NCI-H345 (cell line): ENCODE results near the gene BNIP3.
"Not testable (repeated sequence)": the region's sequence is repeated elsewhere in the genome, so short reads cannot be mapped to it uniquely, and the experiment has no call there.

Experiments used
- DNase-seq: peaks from one replicate; lab custom pipeline; 2025; lab: John Stamatoyannopoulos, UW

The BNIP3 gene

DNA sequence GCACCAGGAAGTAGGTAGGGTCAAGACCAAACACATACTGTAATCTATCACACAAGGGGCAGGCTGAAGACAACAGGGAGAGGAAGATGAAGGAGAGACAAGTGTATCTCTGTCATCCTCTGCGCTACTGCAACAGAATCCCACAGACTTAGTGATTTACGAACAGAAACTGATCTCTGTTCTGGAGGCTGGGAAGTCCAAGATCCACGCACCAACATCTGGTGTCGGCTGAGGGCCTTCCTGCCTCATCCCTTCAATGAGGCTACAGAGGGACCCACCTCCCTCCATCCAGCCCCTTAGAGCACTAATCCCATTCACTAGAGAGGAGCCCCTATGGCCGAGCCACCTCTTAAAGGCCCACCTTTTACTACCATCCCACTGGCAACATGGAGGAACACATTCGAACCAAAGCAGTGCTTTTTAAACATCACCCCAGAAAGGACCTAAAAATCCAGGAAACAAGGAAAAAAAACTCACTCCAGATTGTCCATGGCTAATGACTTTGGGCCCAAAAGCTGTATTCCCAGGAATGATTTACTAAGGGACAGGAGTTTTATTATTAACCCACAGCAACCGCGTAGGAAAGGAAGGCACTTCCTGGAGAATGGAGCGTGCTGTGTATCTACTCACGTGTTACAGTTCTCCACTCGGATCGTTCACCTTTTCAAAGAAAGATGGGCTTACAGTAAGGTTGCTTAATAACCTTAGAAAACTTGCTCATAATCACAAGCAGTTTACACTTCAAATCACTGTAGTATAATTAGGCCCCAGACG, 4.2 kb downstream of the BNIP3 start:
- DNase-seq = no peak

DNA sequence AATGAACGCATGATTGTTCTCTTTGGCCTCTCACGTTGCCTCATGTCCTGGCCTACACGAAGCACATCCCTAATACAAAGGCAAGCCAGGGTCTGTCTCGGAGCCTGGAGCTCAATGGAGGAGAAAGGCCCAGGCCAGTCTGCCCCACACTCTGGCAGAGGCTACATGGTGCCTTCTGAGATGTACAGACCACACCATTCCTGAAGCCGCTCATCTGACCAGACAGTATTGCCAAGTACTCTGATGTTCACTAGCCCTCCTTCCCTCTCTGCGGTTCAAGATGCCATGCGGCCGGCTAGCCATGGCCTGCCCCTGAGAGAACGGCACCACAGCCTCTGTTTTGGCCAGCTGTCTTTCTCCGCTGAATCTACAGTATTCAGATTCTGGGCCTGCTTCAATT, 5.9 kb downstream of the BNIP3 start:
- DNase-seq = no peak

DNA sequence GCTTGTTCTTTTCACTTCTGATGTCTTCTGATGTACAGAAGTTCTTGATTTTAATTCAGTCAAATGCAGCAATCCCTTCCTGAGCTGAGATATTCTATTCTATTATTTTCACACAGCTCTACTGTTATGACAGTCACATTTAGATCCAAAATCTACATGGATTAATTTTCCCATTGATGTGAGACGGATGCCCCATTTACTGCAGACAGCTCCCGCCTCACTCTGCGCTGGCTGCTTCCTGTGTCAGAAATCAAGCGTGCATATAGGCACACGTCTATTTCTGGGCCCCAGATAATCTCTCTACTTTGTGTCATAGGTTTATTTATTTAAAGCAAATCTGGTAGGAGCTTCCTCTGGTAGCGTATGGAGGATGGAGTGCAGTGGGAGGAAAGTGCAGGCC, 6.7 kb downstream of the BNIP3 start:
- DNase-seq = no peak

DNA sequence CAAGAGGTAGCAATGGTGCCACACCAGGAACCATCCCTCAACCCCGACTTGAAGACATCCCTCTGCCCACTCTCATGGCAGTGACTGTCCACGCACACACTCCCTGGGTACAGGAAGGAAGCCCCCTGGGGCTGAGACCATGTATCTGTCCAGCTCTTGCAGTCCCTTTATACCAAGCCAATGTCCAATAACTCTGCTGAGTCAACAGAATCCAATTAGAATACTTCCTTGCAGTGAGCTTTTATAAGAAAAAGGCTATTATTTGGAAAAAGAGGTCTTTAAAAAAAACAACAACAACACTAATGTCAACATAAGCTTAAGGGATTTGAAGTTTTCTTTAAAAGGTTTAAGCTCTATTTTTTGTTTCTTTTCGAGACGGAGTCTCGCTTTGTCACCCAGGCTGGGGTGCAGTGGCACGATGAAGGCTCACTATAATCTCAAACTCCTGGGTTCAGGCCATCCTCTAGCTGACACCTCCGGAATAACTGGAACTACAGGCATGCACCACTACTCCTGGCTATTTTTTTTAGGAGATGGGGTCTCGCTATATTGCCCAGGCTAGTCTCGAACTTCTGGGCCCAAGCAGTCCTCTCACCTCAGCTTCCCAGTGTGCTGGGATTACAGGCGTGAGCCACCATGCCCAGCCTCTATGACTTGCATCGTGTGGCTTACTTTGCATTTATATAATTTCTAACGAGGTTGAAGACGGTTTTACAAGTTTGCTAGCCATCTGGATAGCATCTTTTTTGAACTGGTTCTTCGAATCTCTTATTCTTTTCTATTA, 7.5 kb downstream of the BNIP3 start:
- DNase-seq = no peak

DNA sequence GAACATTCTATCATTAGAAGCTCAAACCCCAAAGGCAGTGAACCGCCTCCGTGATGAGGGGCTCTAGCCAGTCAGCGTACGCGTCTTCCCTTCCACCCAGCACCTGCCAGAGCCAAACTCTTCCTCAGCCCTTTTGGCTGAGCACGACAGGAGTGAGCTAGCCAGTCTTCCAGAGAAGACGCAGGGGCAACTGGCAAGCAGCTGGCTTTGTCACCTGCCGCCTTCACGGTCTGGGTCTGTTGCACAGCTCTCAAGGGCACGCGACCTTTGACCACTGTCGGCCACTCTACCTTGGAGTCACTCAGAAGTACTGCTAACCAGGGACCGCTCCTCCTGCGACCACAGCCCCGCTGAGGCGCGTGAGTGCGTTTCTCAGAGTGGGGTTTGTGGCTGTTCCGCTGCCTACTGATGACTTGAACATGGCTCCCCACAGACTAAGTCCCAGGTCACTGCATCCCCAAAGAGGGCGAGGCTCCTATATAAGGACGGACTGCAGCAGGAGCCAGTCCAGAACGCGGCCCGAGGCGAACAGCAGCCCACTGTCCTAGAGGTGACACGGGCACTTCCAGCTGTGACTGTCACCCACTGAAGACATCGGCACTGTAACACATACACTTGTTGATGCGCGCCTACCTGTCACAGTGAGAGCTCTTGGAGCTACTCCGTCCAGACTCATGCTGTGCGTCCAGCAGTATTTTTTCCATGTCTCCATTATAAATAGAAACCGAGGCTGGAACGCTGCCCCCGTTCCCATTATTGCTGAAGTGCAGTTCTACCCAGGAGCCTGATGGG, 8.4 kb downstream of the BNIP3 start:
- no peak for DNase-seq

DNA sequence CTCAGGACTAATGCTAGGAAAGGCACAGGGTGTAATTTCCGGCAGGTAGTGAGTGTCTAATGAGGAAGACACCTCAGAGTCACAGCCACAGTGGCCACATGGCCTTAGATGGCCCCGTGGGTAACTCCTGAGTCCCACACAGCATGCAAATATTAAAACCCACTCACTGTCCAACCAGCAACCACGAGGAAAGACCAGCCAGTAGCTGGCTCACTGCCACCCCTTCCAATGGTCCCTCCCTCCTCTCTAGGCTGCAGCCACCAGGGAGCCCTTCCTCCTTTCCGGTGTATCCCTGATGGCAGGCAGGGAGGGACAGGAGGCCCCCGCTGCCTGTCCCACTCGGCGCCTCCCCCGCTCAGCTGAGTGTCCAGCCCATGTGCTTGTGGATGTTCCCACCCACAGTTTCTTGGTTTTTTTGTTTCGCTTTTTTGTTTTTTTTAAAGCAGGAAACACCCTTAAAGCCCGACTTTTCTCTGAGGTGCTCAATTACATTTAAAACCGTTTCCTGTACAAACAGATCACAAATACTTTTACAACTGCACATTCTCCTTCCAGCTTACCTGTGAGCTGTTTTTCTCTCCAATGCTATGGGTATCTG, 9.2 kb downstream of the BNIP3 start:
- no peak for DNase-seq

DNA sequence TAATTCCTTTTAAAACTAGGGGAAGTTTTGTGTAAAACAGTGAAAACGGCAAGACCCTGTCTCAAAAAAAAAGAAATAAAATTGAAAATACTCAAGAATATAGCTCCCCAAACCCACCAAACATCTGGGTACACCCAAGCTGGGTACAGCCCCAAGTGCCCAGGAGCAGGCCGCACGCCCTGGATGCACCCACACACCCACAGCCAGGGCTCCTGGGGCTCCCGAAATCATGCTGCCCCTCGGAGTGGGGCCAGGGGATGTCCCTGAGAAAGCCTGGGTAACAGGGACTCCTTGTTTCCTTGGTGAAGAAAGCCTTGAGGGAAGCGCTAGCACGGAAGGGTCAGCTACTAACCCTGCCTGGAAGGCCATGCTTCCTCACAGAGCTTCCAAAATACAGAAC, 10.1 kb downstream of the BNIP3 start:
- no peak for DNase-seq

DNA sequence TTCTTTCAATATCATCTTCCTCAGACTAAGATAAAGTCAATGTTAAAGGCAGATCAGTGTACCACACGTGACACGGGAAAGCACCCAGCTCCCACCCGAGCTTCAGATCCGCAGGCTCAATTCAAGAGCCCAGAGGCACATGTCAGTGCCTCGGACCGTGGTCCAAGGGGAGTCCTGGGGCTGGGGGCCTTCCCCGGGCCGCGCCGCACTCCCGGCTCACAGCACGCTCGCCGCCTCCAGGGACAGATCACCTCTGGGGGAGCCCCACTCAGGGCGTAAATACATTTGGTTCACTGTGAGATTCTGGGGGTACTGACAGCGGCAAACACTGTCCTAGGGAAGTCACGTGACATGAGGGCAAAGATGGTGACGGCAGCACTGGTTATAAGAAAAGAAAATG, 10.8 kb downstream of the BNIP3 start:
- no peak for DNase-seq

DNA sequence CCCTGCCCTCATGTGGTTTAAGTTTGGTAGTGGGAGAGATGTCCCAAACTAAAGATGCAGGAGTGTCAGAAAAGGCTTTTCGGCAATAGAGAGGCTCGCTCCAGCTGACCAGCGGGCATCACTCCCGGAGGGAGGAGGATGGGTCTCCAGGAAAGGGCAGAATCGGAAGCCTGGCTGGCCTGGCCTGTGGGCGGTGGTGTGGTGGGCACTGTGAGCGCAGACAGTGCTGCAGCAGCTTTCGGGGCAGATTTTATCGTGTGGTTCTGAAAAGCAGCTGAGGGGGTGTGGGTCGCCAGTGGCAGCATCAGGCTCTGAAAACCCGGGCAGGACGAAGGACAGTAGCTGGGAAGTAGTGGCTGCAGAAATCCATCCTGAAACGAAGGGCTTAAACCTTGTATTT, 12.8 kb downstream of the BNIP3 start:
- DNase-seq = no peak

DNA sequence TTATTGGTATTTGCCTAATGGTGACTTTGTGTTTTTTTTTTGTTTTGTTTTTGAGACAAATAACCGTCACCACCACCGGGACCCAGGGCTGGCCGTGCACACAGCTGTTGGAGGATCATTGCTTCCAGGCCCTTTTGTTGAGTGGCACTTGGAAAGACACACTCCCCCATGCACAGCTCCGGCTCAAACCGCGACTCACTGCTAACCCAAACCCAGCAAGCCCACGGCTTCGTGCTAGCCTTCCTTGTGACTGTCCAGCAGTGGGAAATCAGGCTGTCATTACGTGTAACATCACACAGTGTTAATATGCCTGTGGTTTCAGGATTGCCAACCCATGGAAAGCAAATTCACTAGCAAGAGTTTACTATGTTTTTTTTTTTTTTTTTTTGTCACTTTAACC, 17.4 kb downstream of the BNIP3 start:
- no peak for DNase-seq

DNA sequence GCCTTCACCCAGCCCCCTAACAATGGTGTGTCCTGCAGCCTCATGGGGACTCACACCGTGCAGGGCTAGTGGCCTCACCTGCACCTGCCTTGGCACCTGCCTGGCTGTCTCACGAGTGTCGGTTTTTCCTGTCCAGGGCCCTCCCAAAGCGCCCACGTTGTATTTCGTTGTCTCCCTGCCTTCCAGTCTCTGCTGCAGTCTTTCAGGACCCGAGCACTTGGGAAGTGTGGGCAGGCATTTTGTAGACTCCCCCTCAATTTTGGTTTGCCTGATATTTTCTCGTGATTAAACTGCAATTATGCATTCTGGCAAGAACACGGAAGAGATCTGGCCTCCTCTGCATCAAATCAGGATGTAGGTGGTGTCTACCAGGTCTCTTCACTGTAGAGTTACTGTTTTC, 17.9 kb downstream of the BNIP3 start:
- DNase-seq = no peak

DNA sequence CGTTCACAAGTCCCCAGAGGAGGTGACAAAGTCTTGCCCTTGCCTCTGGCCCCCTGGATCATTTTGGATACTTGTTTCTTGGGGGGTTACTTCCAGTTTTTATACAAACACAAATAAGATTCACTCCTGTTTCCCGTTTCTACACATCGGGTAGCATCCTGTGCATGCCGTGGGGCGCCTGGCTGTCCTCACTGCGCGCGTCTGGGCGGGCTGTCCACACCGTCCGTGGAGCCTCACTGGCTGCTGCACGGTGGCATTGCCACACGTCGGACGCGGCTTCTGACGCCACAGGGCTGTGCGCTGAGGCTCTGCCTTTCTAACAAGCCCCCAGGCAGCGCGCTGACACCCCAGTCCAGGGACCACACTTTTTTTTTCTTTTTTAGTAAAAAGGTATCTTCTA, 18.4 kb downstream of the BNIP3 start:
- DNase-seq = no peak

DNA sequence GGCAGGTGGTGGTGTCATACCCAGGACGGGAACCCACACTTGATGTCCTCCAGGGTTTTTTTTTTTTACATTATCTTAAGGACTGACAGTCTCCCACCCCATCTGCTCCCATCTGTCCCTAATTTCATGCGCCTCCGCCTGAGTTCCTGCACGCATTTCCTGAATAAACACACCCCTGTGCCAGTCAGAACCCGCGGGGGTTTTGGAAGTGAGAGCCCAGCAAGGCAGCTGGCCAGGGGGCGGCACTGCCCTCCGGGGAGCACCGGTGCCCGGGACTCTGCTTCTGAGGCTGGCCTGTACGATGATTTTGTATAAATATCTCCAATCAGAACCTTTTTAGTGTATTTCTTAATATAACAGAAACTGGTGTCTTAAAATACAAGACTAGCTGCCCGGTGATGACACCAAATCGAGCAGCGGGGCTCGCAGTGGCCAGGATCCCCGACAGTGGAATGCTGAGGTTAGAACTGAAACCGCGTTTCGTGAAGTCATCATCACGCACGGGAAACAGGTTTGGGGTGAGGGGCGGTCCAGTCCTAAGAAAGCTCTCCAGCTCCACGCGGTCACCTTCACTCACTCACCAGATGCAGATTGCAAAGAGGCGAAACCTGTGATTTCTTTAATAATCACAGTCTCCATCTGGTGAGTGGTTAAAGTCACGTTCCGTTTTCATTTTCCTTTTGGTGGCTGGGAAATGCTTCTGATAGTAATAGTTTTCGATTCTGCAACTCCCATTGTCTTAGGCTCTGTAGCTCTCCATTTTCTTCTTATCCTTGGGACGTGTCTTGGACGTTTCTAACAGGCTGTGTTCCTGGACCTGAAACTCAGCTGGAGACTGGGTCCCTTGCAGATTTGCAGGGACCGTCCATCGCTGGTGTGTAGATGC, 19.7 kb downstream of the BNIP3 start:
- DNase-seq = peak; percentile 1

DNA sequence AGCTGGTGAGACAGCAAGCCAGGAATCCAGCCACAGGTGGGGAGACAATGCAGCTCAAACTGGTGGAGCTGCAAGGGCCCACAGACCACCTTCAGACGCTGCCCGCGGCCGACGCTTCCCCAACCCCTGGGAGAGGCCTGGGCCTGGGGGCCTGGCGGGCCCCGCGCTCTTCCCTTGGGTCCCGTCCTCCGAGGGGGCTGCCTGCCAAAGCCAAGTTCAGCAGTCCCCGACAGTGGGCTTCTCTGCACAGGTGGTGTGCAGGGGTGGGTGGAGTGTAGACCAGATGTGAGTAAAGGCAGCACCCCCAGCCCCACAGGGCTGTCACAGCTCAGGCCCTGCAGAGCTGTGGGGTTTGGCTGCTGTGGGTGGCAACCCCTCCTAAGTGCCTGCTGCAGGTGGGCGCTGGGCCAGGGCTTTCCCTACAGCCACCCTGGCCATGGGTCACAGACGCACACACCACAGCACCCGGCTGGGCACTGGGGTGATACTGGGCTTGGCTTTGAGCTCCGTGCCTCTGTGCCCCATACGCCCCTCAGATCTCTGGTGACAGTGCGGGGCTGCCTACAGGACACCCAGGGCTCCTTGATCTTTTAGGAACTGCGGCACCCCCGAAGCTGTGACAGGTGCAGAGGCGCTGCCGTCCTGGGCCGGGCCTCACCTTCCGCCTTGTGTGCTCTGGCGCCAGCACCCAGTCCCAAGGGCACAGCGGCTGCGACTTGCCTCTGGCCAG, 20.5 kb downstream of the BNIP3 start:
- DNase-seq = no peak

DNA sequence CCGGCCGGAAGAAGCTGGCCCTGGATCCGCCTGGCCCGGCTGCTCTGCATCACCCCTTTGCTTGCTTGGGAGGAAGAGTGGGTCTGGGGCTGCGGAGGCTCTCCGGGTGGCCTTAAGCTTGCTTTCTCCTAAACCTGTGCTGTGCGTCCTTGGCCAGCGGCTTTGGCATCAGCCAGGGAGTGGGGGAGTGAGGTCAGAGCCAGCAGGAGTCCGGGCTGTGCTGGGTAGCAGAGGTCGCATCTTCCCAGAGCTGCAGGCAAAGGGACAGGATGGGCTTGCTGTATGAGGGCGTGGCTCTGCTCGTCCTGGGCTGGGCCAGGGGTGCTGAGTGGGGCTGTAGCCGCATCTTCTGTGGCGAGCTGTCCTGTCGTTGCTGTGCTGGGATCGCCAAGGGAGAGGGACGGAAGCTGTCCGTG, 21.1 kb downstream of the BNIP3 start:
- DNase-seq = no peak

DNA sequence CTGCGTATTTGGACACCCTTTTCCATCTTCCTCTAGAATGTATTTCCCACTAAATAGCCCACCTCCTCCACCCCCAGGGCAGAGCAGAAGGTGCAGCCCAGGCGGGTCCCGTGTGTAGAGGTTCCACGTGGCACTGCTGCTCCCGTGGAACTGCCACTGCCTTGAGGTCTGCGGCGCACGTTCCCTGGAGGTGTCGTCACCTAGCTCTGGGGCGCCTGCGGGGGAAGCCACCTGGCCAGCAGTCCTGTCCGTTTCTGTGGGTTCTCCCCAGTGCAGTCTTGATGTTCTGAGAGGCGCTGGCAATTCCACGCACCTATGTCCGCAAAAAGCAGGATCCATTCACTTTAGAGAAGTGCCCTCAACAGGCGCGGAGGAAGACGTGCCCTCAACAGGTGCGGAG, 21.9 kb downstream of the BNIP3 start:
- DNase-seq = no peak

DNA sequence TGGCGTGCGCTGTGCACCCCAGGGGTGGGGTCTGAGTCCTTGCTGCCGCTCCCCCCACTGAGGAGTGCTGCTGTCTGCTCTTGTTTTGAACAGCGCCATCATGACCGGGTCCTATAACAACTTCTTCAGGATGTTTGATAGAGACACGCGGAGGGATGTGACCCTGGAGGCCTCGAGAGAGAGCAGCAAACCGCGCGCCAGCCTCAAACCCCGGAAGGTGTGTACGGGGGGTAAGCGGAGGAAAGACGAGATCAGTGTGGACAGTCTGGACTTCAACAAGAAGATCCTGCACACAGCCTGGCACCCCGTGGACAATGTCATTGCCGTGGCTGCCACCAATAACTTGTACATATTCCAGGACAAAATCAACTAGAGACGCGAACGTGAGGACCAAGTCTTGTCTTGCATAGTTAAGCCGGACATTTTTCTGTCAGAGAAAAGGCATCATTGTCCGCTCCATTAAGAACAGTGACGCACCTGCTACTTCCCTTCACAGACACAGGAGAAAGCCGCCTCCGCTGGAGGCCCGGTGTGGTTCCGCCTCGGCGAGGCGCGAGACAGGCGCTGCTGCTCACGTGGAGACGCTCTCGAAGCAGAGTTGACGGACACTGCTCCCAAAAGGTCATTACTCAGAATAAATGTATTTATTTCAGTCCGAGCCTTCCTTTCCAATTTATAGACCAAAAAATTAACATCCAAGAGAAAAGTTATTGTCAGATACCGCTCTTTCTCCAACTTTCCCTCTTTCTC, 26.0 kb downstream of the BNIP3 start:
- DNase-seq = no peak

DNA sequence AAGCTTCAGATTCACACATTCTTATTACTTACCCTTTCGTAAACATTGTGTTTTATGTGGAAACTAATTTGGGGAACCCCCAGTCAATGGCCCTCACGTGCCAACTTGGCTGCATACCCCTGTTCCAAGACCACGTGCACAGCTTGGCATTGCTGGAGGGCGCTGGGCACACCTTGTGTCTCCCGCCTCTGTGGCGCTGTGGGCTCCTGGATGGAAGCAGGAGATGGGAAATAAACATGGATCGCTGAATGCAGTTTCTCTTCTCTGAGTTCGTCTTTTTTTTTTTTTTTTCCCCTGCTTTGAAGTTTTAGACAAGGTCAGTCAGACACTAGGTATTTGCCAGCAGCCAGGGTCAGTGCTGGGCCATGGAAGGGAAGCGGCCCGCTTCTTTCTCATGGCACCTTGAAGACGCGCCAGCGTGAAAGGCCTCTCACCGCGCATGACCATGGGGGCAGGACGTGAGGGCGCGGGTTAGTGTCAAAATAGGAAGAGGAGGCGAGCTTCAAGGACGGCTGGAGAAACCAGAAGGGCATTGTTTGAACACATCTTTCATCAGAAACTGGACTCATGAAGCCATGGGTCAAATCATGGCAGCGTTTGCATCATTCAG, 27.3 kb downstream of the BNIP3 start:
- DNase-seq = no peak

DNA sequence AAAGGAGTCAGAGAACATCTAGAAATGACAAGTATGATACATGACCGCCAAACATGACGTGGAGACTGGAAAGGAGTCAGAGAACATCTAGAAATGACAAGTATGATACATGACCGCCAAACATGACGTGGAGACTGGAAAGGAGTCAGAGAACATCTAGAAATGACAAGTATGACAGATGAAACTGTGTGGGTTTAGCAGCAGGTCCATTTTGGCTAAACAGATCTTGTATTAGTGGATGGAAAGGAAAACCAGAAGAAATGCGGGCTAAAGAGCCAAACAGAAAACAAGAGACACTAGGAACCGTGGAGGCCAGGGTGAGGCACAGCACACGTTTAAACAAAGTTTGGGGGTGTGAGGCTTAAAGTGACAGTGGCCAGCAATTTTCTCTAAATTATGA, 31.8 kb downstream of the BNIP3 start:
- DNase-seq = not testable (repeated sequence)
